ENCODE data around the gene PHB1.

DNA sequence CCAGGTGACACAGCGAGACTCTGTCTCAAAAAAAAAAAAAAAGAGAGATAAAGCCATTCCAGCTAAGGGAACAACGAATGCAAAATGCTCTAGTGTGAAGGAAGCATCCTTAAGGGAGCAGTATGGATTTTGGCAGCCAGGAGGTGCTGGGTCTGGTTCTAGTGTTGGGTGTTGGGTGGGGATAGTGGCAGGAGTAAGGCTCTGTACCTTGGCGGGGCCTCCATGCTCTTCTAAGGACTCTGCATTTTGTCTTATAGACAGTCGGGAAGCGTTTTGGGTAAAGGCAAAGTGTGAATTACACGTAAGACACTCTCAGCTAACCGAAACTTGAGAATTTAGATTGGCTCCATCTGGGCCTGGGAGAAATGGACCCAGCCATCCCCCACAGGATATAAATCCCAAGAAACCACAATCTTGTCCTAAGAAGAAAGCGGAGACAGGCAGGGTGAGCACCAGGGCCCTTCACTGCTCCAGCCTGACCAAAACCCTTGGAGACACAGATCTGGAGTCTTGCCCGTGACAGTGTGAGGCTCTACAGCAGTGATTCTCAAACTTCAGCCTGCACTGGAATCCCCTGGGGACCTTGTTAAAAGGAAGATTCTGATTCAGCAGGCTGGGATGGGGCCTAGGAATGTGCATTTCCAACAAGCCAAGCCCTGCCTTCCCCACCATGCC lies 33.1 kb upstream of the PHB1 start:
- TF ChIP-seq, protein P1, sequence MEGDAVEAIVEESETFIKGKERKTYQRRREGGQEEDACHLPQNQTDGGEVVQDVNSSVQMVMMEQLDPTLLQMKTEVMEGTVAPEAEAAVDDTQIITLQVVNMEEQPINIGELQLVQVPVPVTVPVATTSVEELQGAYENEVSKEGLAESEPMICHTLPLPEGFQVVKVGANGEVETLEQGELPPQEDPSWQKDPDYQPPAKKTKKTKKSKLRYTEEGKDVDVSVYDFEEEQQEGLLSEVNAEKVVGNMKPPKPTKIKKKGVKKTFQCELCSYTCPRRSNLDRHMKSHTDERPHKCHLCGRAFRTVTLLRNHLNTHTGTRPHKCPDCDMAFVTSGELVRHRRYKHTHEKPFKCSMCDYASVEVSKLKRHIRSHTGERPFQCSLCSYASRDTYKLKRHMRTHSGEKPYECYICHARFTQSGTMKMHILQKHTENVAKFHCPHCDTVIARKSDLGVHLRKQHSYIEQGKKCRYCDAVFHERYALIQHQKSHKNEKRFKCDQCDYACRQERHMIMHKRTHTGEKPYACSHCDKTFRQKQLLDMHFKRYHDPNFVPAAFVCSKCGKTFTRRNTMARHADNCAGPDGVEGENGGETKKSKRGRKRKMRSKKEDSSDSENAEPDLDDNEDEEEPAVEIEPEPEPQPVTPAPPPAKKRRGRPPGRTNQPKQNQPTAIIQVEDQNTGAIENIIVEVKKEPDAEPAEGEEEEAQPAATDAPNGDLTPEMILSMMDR (conservative IDR thresholded peaks at IDR 0.05; ENCODE audit: low read depth, low read length) = no peak
- TF ChIP-seq EZH2 (IDR thresholded peaks at IDR 0.05; ENCODE audit: low read length, unreplicated experiment) = no peak
